Lower leg skin (tissue), 4 donors: ENCODE results near the gene CFLAR. TPM values are rescaled to one million over a fixed set of nuclear protein-coding genes. Genes with fewer than 3 reads are reported as not detected.
"Not testable (repeated sequence)": the region's sequence is repeated elsewhere in the genome, so short reads cannot be mapped to it uniquely, and the experiment has no call there.

Source experiments
- DNase-seq, 2 donors: peaks; one replicate each; pipeline ENCODE4 v3.0.0-alpha.2; 2019; ENCODE audit warnings: low spot score in 2 of 2
- H3K4me3 ChIP-seq: fragments of 200-600 bp; sonication (generic); 2 replicates; pipeline ENCODE4 v1.5.1; 2017; ENCODE audit warnings: mild to moderate bottlenecking, low read depth; ENCODE audit not compliant: poor library complexity, severe bottlenecking
- CTCF ChIP-seq, 3 donors: fragments of 450-650 bp; IDR thresholded peaks; one replicate each; pipeline ENCODE4 v1.5.1; 2016; ENCODE audit warnings: antibody characterized with exemption in 3 of 3, mild to moderate bottlenecking in 3 of 3, moderate library complexity in 2 of 3
- POLR2A ChIP-seq, 2 donors: fragments of 450-650 bp; IDR thresholded peaks; one replicate each; pipeline ENCODE4 v1.6.1; 2016 to 2017; ENCODE audit warnings: antibody characterized with exemption in 2 of 2, mild to moderate bottlenecking in 1 of 2, moderate library complexity in 1 of 2
- whole genome bisulfite sequencing, 2 donors: methylation state at CpG; one replicate each; pipeline ENCODE4 v1.1.5; 2018; 5-methylcytosine and 5-hydroxymethylcytosine counted together
- intact Hi-C: fragments of 100-400 bp; cut with DNase I; formaldehyde crosslinking; loops from one replicate; pipeline ENCODE4 v1.15.0; 2023; ENCODE audit warnings: low total_unique reads
- total RNA-seq, 4 donors: library from RNA; depleted of rRNA; stranded (reverse); fragments of >200 nt; gene quantifications; one replicate each; pipeline ENCODE4 v1.1.0, GENCODE V29; 2016

Gene CFLAR
- total RNA-seq, 4 donors from 2014 or later = 136 to 163 (median 147) TPM

- no peak for DNase-seq
- TF ChIP-seq CTCF (IDR thresholded peaks at IDR 0.05) = no peak
- TF ChIP-seq POLR2A (IDR thresholded peaks at IDR 0.05) = no peak
- H3K4me3 ChIP-seq = no peak overlapping the region
- WGBS, 2 donors = 89 to 100% methylated on average over 1 of the region's 1 CpG
- intact Hi-C loops = no loop called here
These were observed 32.5 kb downstream of the CFLAR start for GRCh38 chr2:201148434-201148990.

GRCh38 chr2:201149064-201149820 is 33.3 kb downstream of the CFLAR start:
- 92 to 97% methylated on average over 2 of the region's 2 CpGs for WGBS, 2 donors
- TF ChIP-seq CTCF (IDR thresholded peaks at IDR 0.05) = no peak
- DNase-seq = no peak
- intact Hi-C loops = no loop called here
- no peak overlapping the region for H3K4me3 ChIP-seq

GRCh38 chr2:201149821-201150165 is 33.8 kb downstream of the CFLAR start:
- DNase-seq, intact Hi-C loops, H3K4me3 ChIP-seq: not testable (repeated sequence)
- 95 to 98% methylated on average over 8 of the region's 8 CpGs for WGBS, 2 donors

GRCh38 chr2:201150454-201151020 is 34.6 kb downstream of the CFLAR start:
- TF ChIP-seq POLR2A (IDR thresholded peaks at IDR 0.05) (no peak), CTCF (IDR thresholded peaks at IDR 0.05) (no peak)
- DNase-seq = no peak
- 92 to 96% methylated on average over 3 of the region's 3 CpGs for WGBS, 2 donors
- intact Hi-C loops = no loop called here
- H3K4me3 ChIP-seq = no peak overlapping the region

GRCh38 chr2:201151127-201151981 is 35.4 kb downstream of the CFLAR start:
- 46 to 49% methylated on average over 8 of the region's 8 CpGs for WGBS, 2 donors
- DNase-seq = no peak
- no peak for TF ChIP-seq POLR2A (IDR thresholded peaks at IDR 0.05)
- no peak for TF ChIP-seq CTCF (IDR thresholded peaks at IDR 0.05)
- no peak overlapping the region for H3K4me3 ChIP-seq
- intact Hi-C loops = no loop called here

- no peak overlapping the region for H3K4me3 ChIP-seq
- TF ChIP-seq POLR2A (IDR thresholded peaks at IDR 0.05) (no peak), CTCF (IDR thresholded peaks at IDR 0.05) (no peak)
- intact Hi-C loops = no loop called here
- 94 to 96% methylated on average over 1 of the region's 1 CpG for WGBS, 2 donors
- DNase-seq = no peak
These were observed 36.6 kb downstream of the CFLAR start for GRCh38 chr2:201152517-201152916.
